SJSA1 (cell line): ENCODE results near the gene ARAF. TPM values are rescaled to one million over a fixed set of nuclear protein-coding genes. Genes with fewer than 3 reads are reported as not detected.

Experiments
- DNase-seq, 2 experiments: peaks; one replicate each; pipeline ENCODE4 v3.0.0-alpha.2; 2015 to 2020; ENCODE audit warnings: low spot score in 2 of 2, low read depth in 1 of 2
- H3K27ac ChIP-seq: fragments of 250-450 bp; sonication (Bioruptor Pico); 2 replicates; pipeline ENCODE4 v1.5.1; 2020; ENCODE audit warnings: mild to moderate bottlenecking, moderate library complexity
- H3K27me3 ChIP-seq: fragments of 250-450 bp; sonication (Bioruptor Pico); replicated peaks from 2 replicates; pipeline ENCODE4 v1.5.1; 2020; ENCODE audit warnings: mild to moderate bottlenecking, moderate library complexity
- H3K36me3 ChIP-seq: fragments of 250-450 bp; sonication (Bioruptor Pico); 2 replicates; pipeline ENCODE4 v1.5.1; 2020; ENCODE audit warnings: mild to moderate bottlenecking
- H3K4me1 ChIP-seq: fragments of 250-450 bp; sonication (Bioruptor Pico); replicated peaks from 2 replicates; pipeline ENCODE4 v1.6.1; 2021; ENCODE audit warnings: mild to moderate bottlenecking
- H3K4me3 ChIP-seq: fragments of 250-450 bp; sonication (Bioruptor Pico); 2 replicates; pipeline ENCODE4 v1.5.1; 2020; ENCODE audit warnings: mild to moderate bottlenecking
- H3K9me3 ChIP-seq: fragments of 250-450 bp; sonication (Bioruptor Pico); replicated peaks from 2 replicates; pipeline ENCODE4 v1.5.1; 2020; ENCODE audit warnings: mild to moderate bottlenecking
- total RNA-seq: library from RNA; depleted of rRNA; stranded (reverse); fragments of >200 nt; shearing (Covaris generic); gene quantifications from 2 replicates; pipeline ENCODE4 v1.2.3, GENCODE V29; 2014

The ARAF gene
- total RNA-seq, 1 experiment from 2014 or later, result 29.8 TPM

- Histone ChIP-seq H3K27ac (peak overlapping the region; percentile 96), H3K4me3 (no peak overlapping the region), H3K4me1 (peaks cover 38% of the 10 kb centered on the region), H3K9me3 (no peaks in the 10 kb centered on the region), H3K27me3 (no peaks in the 10 kb centered on the region), H3K36me3 (peaks cover 31% of the 10 kb centered on the region)
- DNase-seq, result no peak
Measured at GRCh38 chrX:47572773-47573340, 11.9 kb downstream of the ARAF start.

GRCh38 chrX:47573341-47574075 is 12.5 kb downstream of the ARAF start:
- no peaks in the 10 kb centered on the region for H3K9me3 ChIP-seq
- H3K27ac ChIP-seq, result peak overlapping the region; percentile 96
- DNase-seq, result peak; percentile 79 to 80
- peak overlapping the region; percentile 43 for H3K4me3 ChIP-seq
- H3K36me3 ChIP-seq, result peaks cover 24% of the 10 kb centered on the region
- H3K4me1 ChIP-seq, result peaks cover 44% of the 10 kb centered on the region
- no peaks in the 10 kb centered on the region for H3K27me3 ChIP-seq

- peaks cover 50% of the 10 kb centered on the region for H3K4me1 ChIP-seq
- H3K4me3 ChIP-seq, result peak overlapping the region; percentile 43
- peak in 1 of 2 experiments; percentile 68 for DNase-seq
- no peaks in the 10 kb centered on the region for H3K27me3 ChIP-seq
- peaks cover 20% of the 10 kb centered on the region for H3K36me3 ChIP-seq
- H3K27ac ChIP-seq, result peak overlapping the region; percentile 96
- no peaks in the 10 kb centered on the region for H3K9me3 ChIP-seq
Measured at GRCh38 chrX:47574076-47574546, 13.1 kb downstream of the ARAF start.

- Histone ChIP-seq H3K4me1 (peaks cover 54% of the 10 kb centered on the region), H3K27me3 (no peaks in the 10 kb centered on the region), H3K9me3 (no peaks in the 10 kb centered on the region), H3K36me3 (peaks cover 14% of the 10 kb centered on the region), H3K27ac (peak overlapping the region; percentile 96), H3K4me3 (peak overlapping the region; percentile 43)
- DNase-seq, result no peak
Measured at GRCh38 chrX:47574547-47575301, 13.7 kb downstream of the ARAF start.

- Histone ChIP-seq H3K36me3 (peaks cover 7% of the 10 kb centered on the region; the same call in 1 of the 2 replicates), H3K4me3 (no peak overlapping the region), H3K27me3 (no peaks in the 10 kb centered on the region), H3K4me1 (peaks cover 57% of the 10 kb centered on the region), H3K27ac (no peak overlapping the region), H3K9me3 (no peaks in the 10 kb centered on the region)
- DNase-seq, result no peak
Measured at GRCh38 chrX:47576021-47576898, 15.3 kb downstream of the ARAF start.

- H3K9me3 ChIP-seq, result no peaks in the 10 kb centered on the region
Measured at GRCh38 chrX:47577424-47577823, 16.4 kb downstream of the ARAF start.

GRCh38 chrX:47577901-47578300 is 16.9 kb downstream of the ARAF start:
- DNase-seq, result no peak
- Histone ChIP-seq H3K9me3 (no peaks in the 10 kb centered on the region), H3K4me1 (peaks cover 60% of the 10 kb centered on the region), H3K4me3 (no peak overlapping the region), H3K27ac (no peak overlapping the region), H3K36me3 (no peaks in the 10 kb centered on the region), H3K27me3 (no peaks in the 10 kb centered on the region)

More at GRCh38 chrX:47577424-47577823, 16.4 kb downstream of the ARAF start:
- Histone ChIP-seq H3K27me3 (no peaks in the 10 kb centered on the region), H3K4me1 (peaks cover 63% of the 10 kb centered on the region), H3K36me3 (no peaks in the 10 kb centered on the region), H3K4me3 (no peak overlapping the region), H3K27ac (no peak overlapping the region)
- DNase-seq, result no peak

GRCh38 chrX:47578692-47579091 is 17.7 kb downstream of the ARAF start:
- H3K4me1 ChIP-seq, result peaks cover 55% of the 10 kb centered on the region
- H3K4me3 ChIP-seq, result no peak overlapping the region
- 0 out of 2 replicates have a peak, but pooled peaks cover 3% of the 10 kb centered on the region for H3K36me3 ChIP-seq
- H3K9me3 ChIP-seq, result no peaks in the 10 kb centered on the region
- DNase-seq, result no peak
- peak overlapping the region; percentile 22; the same call in 1 of the 2 replicates for H3K27ac ChIP-seq
- H3K27me3 ChIP-seq, result no peaks in the 10 kb centered on the region

- peaks cover 6% of the 10 kb centered on the region for H3K36me3 ChIP-seq
- H3K4me3 ChIP-seq, result no peak overlapping the region
- DNase-seq, result peak; percentile 53 to 62
- no peaks in the 10 kb centered on the region for H3K27me3 ChIP-seq
- no peaks in the 10 kb centered on the region for H3K9me3 ChIP-seq
- H3K27ac ChIP-seq, result peak overlapping the region; percentile 22; the same call in 1 of the 2 replicates
- H3K4me1 ChIP-seq, result peaks cover 47% of the 10 kb centered on the region
Measured at GRCh38 chrX:47579537-47579936, 18.5 kb downstream of the ARAF start.

GRCh38 chrX:47581731-47582647 is 21.0 kb downstream of the ARAF start, which contains the start of gene TIMP1:
TIMP1 (plus strand) TSS chrX:47582436; CDS start chrX:47583416, 980 bp downstream.
- Histone ChIP-seq H3K4me3 (peak within 1 kb of the TSS; percentile 61), H3K4me1 (peaks cover 36% of the 10 kb centered on the region), H3K27ac (peak within 1 kb of the TSS; percentile 63), H3K36me3 (peaks cover 21% of the 10 kb centered on the region), H3K27me3 (no peaks in the 10 kb centered on the region), H3K9me3 (no peaks in the 10 kb centered on the region)
- peak; percentile 83 to 94 for DNase-seq

GRCh38 chrX:47583240-47583861 is 22.3 kb downstream of the ARAF start:
- no peak overlapping the region for H3K27ac ChIP-seq
- H3K9me3 ChIP-seq, result no peaks in the 10 kb centered on the region
- peaks cover 21% of the 10 kb centered on the region for H3K36me3 ChIP-seq
- no peak for DNase-seq
- H3K4me3 ChIP-seq, result peak overlapping the region; percentile 61
- no peaks in the 10 kb centered on the region for H3K27me3 ChIP-seq
- H3K4me1 ChIP-seq, result peaks cover 24% of the 10 kb centered on the region

- no peak overlapping the region for H3K27ac ChIP-seq
- H3K4me3 ChIP-seq, result no peak overlapping the region
- H3K4me1 ChIP-seq, result peaks cover 13% of the 10 kb centered on the region
- no peaks in the 10 kb centered on the region for H3K9me3 ChIP-seq
- H3K36me3 ChIP-seq, result peaks cover 21% of the 10 kb centered on the region
- H3K27me3 ChIP-seq, result no peaks in the 10 kb centered on the region
- DNase-seq, result no peak
Measured at GRCh38 chrX:47584714-47585113, 23.7 kb downstream of the ARAF start.
